CD8-positive, alpha-beta memory T cell (primary cell): Measurements from ENCODE around the gene POLR3GL. TPM values are rescaled to one million over a fixed set of nuclear protein-coding genes. Genes with fewer than 3 reads are reported as not detected.

Source experiments
- CTCF ChIA-PET: fragments of 350-600 bp; sonication (Branson Sonifier 250); formaldehyde crosslinking; loops from one replicate; lab custom pipeline; 2021; ENCODE audit warnings: antibody characterized with exemption; lab: Charles Lee
- POLR2A ChIA-PET: fragments of 350-600 bp; sonication (Branson Sonifier 250); formaldehyde crosslinking; loops from one replicate; lab custom pipeline; 2021; ENCODE audit warnings: antibody characterized with exemption; lab: Charles Lee
- DNase-seq, 5 donors: peaks; one replicate each; pipeline versions ENCODE4 v3.0.0 to v3.0.0-alpha.2; 2020 to 2022; ENCODE audit warnings: mixed read lengths in 1 of 5
- H3K27ac ChIP-seq: one replicate; pipeline ENCODE4 v1.7.0; 2013; ENCODE audit warnings: low read depth, mild to moderate bottlenecking, low read length, moderate library complexity
- H3K27me3 ChIP-seq: 2 replicates; pipeline ENCODE4 v1.7.0; 2013; ENCODE audit warnings: low read length, mild to moderate bottlenecking; ENCODE audit not compliant: insufficient read depth, poor library complexity, severe bottlenecking
- H3K36me3 ChIP-seq: 2 replicates; pipeline ENCODE4 v1.7.0; 2013; ENCODE audit warnings: mild to moderate bottlenecking, low read length, moderate library complexity; ENCODE audit not compliant: insufficient read depth
- H3K4me1 ChIP-seq: 2 replicates; pipeline ENCODE4 v1.7.0; 2013; ENCODE audit warnings: mild to moderate bottlenecking, low read length, moderate library complexity; ENCODE audit not compliant: insufficient read depth
- H3K4me3 ChIP-seq: 2 replicates; pipeline ENCODE4 v1.7.0; 2013; ENCODE audit warnings: mild to moderate bottlenecking, low read length
- H3K9me3 ChIP-seq: 2 replicates; pipeline ENCODE4 v1.7.0; 2013; ENCODE audit warnings: mild to moderate bottlenecking, low read length
- H3K27ac Mint-ChIP-seq, 8 donors: one replicate each; pipeline ENCODE4 v1.8.0; 2020 to 2021; ENCODE audit warnings: mixed read lengths in 8 of 8, mild to moderate bottlenecking in 6 of 8, inconsistent platforms in 3 of 8, moderate library complexity in 3 of 8
- H3K27me3 Mint-ChIP-seq, 2 donors: one replicate each; pipeline ENCODE4 v1.8.0; 2020 to 2021; ENCODE audit warnings: mixed read lengths in 2 of 2, mild to moderate bottlenecking in 1 of 2, moderate library complexity in 1 of 2
- H3K36me3 Mint-ChIP-seq, 3 donors: one replicate each; pipeline ENCODE4 v1.8.0; 2020 to 2021; ENCODE audit warnings: mixed read lengths in 3 of 3, inconsistent platforms in 1 of 3, mild to moderate bottlenecking in 1 of 3
- H3K4me1 Mint-ChIP-seq, 3 donors: one replicate each; pipeline ENCODE4 v1.8.0; 2020 to 2021; ENCODE audit warnings: mixed read lengths in 3 of 3, inconsistent platforms in 1 of 3, mild to moderate bottlenecking in 1 of 3
- H3K4me3 Mint-ChIP-seq, 7 donors: one replicate each; pipeline ENCODE4 v1.8.0; 2020 to 2021; ENCODE audit warnings: mixed read lengths in 7 of 7, mild to moderate bottlenecking in 6 of 7, moderate library complexity in 4 of 7, inconsistent platforms in 2 of 7
- H3K9me3 Mint-ChIP-seq, 5 donors: one replicate each; pipeline ENCODE4 v1.8.0; 2020 to 2022; ENCODE audit warnings: mixed read lengths in 5 of 5, mild to moderate bottlenecking in 3 of 5, moderate library complexity in 2 of 5, inconsistent platforms in 1 of 5
- polyA plus RNA-seq: library from polyadenylated mRNA; unstranded; fragments of 300-500 nt; fragmentation: Illumina TruSeq; gene quantifications from one replicate; pipeline ENCODE4 v1.2.3, GENCODE V29; 2021
- total RNA-seq, 2 experiments: library from RNA; stranded (reverse); gene quantifications; one replicate each; pipeline ENCODE4 v1.2.3, GENCODE V29; 2021

POLR3GL gene
- total and polyA plus RNA-seq, 3 experiments from 2014 or later: 21.6 to 103 (median 22.8) TPM

GRCh38 chr1:145986551-145986950 lies 22.1 kb downstream of the POLR3GL start:
- Mint-ChIP-seq H3K27me3 (no peaks in the 10 kb centered on the region), H3K4me1 (peaks cover 34 to 69% (median 36%) of the 10 kb centered on the region in 3 donors), H3K27ac (peak overlapping the region in 4 of 8 donors; percentile 48 to 76 (median 70)), H3K4me3 (no peak overlapping the region), H3K9me3 (no peaks in the 10 kb centered on the region), H3K36me3 (peaks cover 0 to 2% (median 1%) of the 10 kb centered on the region in 3 donors)
- Histone ChIP-seq H3K27ac (no peak overlapping the region), H3K9me3 (no peaks in the 10 kb centered on the region), H3K36me3 (no peaks in the 10 kb centered on the region), H3K27me3 (no peaks in the 10 kb centered on the region), H3K4me1 (peaks cover 73% of the 10 kb centered on the region), H3K4me3 (no peak overlapping the region)
- POLR2A ChIA-PET: interaction anchor here (1.4 to 4.7 kb wide), 3 partner anchors 11 to 68 kb away, joined by 4 to 49 read pairs (median 4); partner anchors contain the start of genes PEX11B, RBM8A and TXNIP
- DNase-seq: no peak
- CTCF ChIA-PET: no interaction called here

DNA sequence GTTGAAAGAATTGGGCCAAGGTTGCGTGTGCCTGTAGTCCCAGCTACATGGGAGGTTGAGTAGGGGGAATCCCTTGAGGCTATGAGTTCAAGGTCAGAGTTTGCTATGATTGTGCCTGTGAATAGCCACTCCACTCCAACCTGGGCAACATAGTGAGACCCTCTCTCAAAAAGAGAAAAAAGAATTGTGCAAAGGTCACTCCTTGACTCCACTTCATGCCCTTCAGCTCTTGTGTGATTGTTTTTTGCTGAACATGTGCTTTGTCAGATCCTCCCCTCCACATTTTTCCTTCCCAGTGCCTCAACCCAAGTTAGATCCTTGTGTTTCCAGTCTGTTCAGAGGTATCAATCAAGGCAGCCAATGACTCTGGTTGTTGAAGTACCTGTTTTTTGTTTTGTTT lies 23.4 kb downstream of the POLR3GL start:
- Histone ChIP-seq H3K36me3 (peaks cover 11% of the 10 kb centered on the region), H3K27me3 (no peaks in the 10 kb centered on the region), H3K9me3 (no peaks in the 10 kb centered on the region), H3K4me3 (no peak overlapping the region), H3K27ac (no peak overlapping the region), H3K4me1 (peaks cover 73% of the 10 kb centered on the region)
- peaks cover 7 to 15% (median 15%) of the 10 kb centered on the region in 3 donors for H3K36me3 Mint-ChIP-seq
- POLR2A ChIA-PET: interaction anchor here (0.6 to 11.4 kb wide), 6 partner anchors 9 to 143 kb away, joined by 4 to 229 read pairs (median 8); partner anchors contain the start of genes NUDT17, PEX11B, RBM8A and TXNIP
- peak overlapping the region in 1 of 7 donors; percentile 17 for H3K4me3 Mint-ChIP-seq
- peaks cover 48 to 67% (median 50%) of the 10 kb centered on the region in 3 donors for H3K4me1 Mint-ChIP-seq
- no peaks in the 10 kb centered on the region for H3K27me3 Mint-ChIP-seq
- no peaks in the 10 kb centered on the region for H3K9me3 Mint-ChIP-seq
- CTCF ChIA-PET: interaction anchor here (1.0 to 26.4 kb wide), 4 partner anchors 9 to 50 kb away, joined by 3 to 475 read pairs (median 20); partner anchors contain the start of gene HJV
- DNase-seq: no peak
- H3K27ac Mint-ChIP-seq: peak overlapping the region; percentile 12 to 97 (median 74)

DNA sequence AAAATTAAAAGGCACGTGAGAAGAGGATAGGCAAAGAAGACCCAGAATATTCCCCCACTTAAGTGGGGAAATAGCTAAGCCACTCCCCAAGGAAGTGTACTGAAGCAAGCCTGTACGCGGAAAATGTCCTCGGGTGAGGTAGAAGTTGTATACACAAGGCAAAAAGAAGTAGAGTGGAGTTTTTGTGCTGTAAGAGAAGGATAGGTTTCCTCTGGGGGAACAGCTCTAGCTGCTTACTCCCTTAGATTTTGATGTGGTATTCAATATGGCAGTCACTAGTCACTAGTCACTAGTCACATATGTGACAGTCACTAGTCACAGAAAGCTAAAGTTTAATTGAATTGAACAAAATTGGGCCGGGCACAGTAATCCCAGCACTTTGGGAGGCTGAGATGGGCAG lies 24.3 kb downstream of the POLR3GL start:
- no peaks in the 10 kb centered on the region for H3K9me3 ChIP-seq
- Mint-ChIP-seq H3K27me3 (no peaks in the 10 kb centered on the region), H3K36me3 (peaks cover 16 to 23% (median 23%) of the 10 kb centered on the region in 3 donors), H3K4me3 (peak overlapping the region in 1 of 7 donors; percentile 65), H3K4me1 (peaks cover 56 to 65% (median 59%) of the 10 kb centered on the region in 3 donors), H3K9me3 (peaks cover 0 to under 1% (median 0%) of the 10 kb centered on the region in 5 donors), H3K27ac (peak overlapping the region; percentile 2 to 97 (median 46))
- no peak overlapping the region for H3K4me3 ChIP-seq
- ChIA-PET POLR2A (interaction anchor here (0.8 to 11.4 kb wide), 5 partner anchors 8 to 143 kb away, joined by 4 to 229 read pairs (median 5); partner anchors contain the start of genes NUDT17 and PIAS3), CTCF (interaction anchor here (0.7 to 26.4 kb wide), 6 partner anchors 10 to 144 kb away, joined by 3 to 475 read pairs (median 4); partner anchors contain the start of gene NUDT17)
- peaks cover 19% of the 10 kb centered on the region for H3K36me3 ChIP-seq
- H3K27ac ChIP-seq: no peak overlapping the region
- peak in 2 of 5 donors; percentile 26 to 50 for DNase-seq
- peaks cover 71% of the 10 kb centered on the region for H3K4me1 ChIP-seq
- H3K27me3 ChIP-seq: no peaks in the 10 kb centered on the region

DNA sequence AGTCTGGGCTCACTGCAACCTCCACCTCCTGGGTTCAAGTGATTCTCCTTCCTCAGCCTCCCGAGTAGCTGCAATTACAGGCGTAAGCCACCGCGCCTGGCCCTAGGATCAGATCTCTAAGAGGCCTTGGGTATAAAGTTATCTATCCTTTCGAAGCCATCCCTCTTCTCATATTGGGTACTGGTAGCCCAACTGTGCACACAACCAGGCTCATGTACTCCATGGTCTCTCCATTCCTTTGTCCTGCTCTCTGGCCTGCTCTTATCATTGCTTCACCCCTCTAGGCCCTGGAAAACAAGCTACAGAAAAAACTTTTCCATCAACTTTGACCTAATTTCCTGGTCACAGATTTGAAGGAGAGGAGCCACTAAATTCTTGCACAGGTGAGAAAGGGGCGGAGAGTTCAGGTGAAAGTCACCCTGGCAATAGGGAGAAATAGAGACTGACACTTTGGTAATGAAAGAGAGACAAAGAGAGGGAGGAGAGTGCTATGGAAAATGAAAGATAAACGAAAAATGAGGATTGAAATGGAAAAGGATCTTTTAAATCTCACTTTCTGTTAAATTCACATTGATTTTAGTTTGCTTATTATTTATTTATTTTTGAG lies 25.9 kb downstream of the POLR3GL start:
- no peak for DNase-seq
- H3K4me3 ChIP-seq: no peak overlapping the region
- peaks cover 35% of the 10 kb centered on the region for H3K36me3 ChIP-seq
- H3K27ac ChIP-seq: no peak overlapping the region
- H3K27ac Mint-ChIP-seq: peak overlapping the region; percentile 70 to 92 (median 76)
- peaks cover 57% of the 10 kb centered on the region for H3K4me1 ChIP-seq
- POLR2A ChIA-PET: interaction anchor here (0.7 to 11.4 kb wide), 7 partner anchors 11 to 62 kb away, joined by 3 to 229 read pairs (median 5); partner anchors contain the start of genes ANKRD34A, LIX1L and POLR3GL
- H3K27me3 Mint-ChIP-seq: no peaks in the 10 kb centered on the region
- peak overlapping the region in 5 of 7 donors; percentile 55 to 99 (median 94) for H3K4me3 Mint-ChIP-seq
- H3K4me1 Mint-ChIP-seq: peaks cover 54 to 63% (median 61%) of the 10 kb centered on the region in 3 donors
- H3K9me3 Mint-ChIP-seq: peaks cover 0 to 3% (median 0%) of the 10 kb centered on the region in 5 donors
- CTCF ChIA-PET: interaction anchor here (0.7 to 26.4 kb wide), 5 partner anchors 11 to 145 kb away, joined by 3 to 475 read pairs (median 4); partner anchors contain the start of genes NUDT17 and PIAS3
- no peaks in the 10 kb centered on the region for H3K27me3 ChIP-seq
- H3K9me3 ChIP-seq: no peaks in the 10 kb centered on the region
- H3K36me3 Mint-ChIP-seq: peaks cover 32 to 39% (median 38%) of the 10 kb centered on the region in 3 donors

- peaks cover 46 to 63% (median 61%) of the 10 kb centered on the region in 3 donors for H3K4me1 Mint-ChIP-seq
- peak overlapping the region; percentile 50 to 99 (median 95) for H3K4me3 Mint-ChIP-seq
- Histone ChIP-seq H3K4me1 (peaks cover 44% of the 10 kb centered on the region), H3K27ac (peak overlapping the region; percentile 92), H3K4me3 (peak overlapping the region; percentile 99), H3K36me3 (peaks cover 44% of the 10 kb centered on the region), H3K9me3 (no peaks in the 10 kb centered on the region), H3K27me3 (no peaks in the 10 kb centered on the region)
- DNase-seq: no peak
- POLR2A ChIA-PET: interaction anchor here (0.5 to 11.4 kb wide), 6 partner anchors 10 to 64 kb away, joined by 3 to 229 read pairs (median 4); partner anchors contain the start of genes ANKRD34A, POLR3GL and RBM8A
- peak overlapping the region; percentile 61 to 98 (median 79) for H3K27ac Mint-ChIP-seq
- no peaks in the 10 kb centered on the region for H3K27me3 Mint-ChIP-seq
- H3K36me3 Mint-ChIP-seq: peaks cover 39 to 53% (median 50%) of the 10 kb centered on the region in 3 donors
- CTCF ChIA-PET: interaction anchor here (0.9 to 26.4 kb wide), 6 partner anchors 9 to 147 kb away, joined by 3 to 475 read pairs (median 4); partner anchors contain the start of genes ANKRD34A, NUDT17 and POLR3GL
- H3K9me3 Mint-ChIP-seq: peaks cover 0 to 5% (median 0%) of the 10 kb centered on the region in 5 donors
These were observed 27.4 kb downstream of the POLR3GL start for GRCh38 chr1:145991735-145992412.

- no peaks in the 10 kb centered on the region for H3K27me3 ChIP-seq
- CTCF ChIA-PET: interaction anchor here (1.0 to 26.4 kb wide), 6 partner anchors 10 to 147 kb away, joined by 3 to 475 read pairs (median 6); partner anchors contain the start of gene NUDT17
- Mint-ChIP-seq H3K4me1 (peaks cover 47 to 64% (median 63%) of the 10 kb centered on the region in 3 donors), H3K27me3 (no peaks in the 10 kb centered on the region), H3K4me3 (peak overlapping the region; percentile 94 to 99 (median 99)), H3K9me3 (peaks cover 0 to 5% (median 0%) of the 10 kb centered on the region in 5 donors), H3K36me3 (peaks cover 39 to 58% (median 50%) of the 10 kb centered on the region in 3 donors), H3K27ac (peak overlapping the region; percentile 69 to 98 (median 86))
- H3K27ac ChIP-seq: peak overlapping the region; percentile 92
- no peaks in the 10 kb centered on the region for H3K9me3 ChIP-seq
- H3K4me3 ChIP-seq: peak overlapping the region; percentile 99
- H3K36me3 ChIP-seq: peaks cover 44% of the 10 kb centered on the region
- POLR2A ChIA-PET: interaction anchor here (1.2 to 11.4 kb wide), 3 partner anchors 13 to 28 kb away, joined by 5 to 229 read pairs (median 5); partner anchors contain the start of genes ANKRD34A and POLR3GL
- peaks cover 43% of the 10 kb centered on the region for H3K4me1 ChIP-seq
- no peak for DNase-seq
These were observed 28.0 kb downstream of the POLR3GL start for GRCh38 chr1:145992502-145992936.
